Colon (tissue), 2 donors: ENCODE results near the gene CD2BP2.
"Not testable (repeated sequence)": the region's sequence is repeated elsewhere in the genome, so short reads cannot be mapped to it uniquely, and the experiment has no call there.

Source experiments
- FAIRE-seq: peaks from 2 replicates; lab custom pipeline; 2012; peaks lifted over from hg19 to GRCh38; lab: Jason Lieb, UNC
- donor health status: control.
- donor health status: control.

Gene CD2BP2

DNA sequence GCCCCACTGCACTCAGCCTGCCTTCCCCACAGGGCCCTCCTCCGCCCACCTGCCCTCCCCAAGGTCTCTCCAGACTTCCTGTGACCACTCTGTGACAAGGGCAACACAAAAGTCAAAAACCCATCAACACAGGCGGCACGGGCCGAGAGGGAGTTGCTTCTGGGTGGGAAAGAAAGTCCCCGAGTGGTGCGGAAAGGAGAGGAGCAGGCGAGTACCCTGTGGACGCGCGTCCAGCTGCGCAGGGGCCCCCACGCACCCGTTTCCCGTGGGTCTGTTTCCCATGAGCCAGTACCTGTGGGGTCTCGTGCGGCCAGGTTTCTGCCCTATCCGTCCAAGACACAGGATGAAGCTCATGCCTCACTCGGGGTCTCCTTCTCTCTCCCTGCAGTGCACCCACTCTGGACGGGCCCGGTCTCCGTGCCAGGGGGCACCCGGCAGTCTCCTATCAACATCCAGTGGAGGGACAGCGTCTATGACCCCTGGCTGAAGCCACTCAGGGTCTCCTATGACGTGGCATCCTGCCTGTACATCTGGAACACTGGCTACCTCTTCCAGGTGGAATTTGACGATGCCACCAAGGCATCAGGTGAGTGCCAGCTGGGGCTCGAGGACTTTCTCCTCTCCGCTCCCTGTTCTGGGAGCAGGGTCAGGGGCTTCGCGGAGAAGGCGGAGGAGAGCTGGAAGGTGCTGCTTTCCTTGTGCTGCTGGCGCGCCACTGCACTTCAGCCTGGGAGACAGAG is 12.2 kb downstream of the CD2BP2 start:
- no peak for FAIRE-seq

DNA sequence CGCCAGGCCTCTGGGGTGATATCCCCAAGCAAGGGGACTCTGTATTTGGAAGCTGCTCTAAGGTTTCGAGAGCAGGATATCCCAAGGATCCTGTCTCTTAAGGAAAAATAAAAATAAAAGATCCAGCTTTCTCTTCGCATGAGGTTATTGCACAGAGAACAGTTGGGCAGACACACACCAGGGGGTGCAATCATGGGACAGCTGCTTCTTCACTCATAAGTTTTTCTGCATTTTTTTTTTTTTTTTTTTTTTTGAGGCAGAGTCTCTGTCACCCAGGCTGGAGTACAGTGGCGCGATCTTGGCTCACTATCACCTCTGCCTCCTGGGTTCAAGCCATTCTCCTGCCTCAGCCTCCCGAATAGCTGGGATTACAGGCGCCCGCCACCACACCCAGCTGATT is 13.1 kb downstream of the CD2BP2 start:
- FAIRE-seq = not testable (repeated sequence)

DNA sequence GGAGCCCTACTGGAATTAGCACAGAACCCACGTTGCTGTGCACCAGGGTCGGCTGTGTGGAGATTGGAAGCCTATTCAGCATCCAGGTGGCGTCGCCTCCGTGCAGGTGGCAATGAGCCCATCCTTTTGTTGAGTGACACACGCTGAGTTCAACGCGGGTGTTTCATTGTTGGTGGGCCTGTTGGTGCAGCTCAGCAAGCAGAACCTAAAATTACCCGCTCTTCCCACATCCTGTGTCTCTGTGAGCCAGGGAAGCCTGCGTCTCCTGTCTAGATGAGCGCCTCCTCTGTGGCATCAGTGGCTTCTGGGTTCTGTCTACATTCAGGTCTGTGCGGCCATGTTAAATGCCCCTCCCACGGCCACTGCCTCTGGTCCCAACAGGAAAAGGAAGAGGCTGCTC is 14.5 kb downstream of the CD2BP2 start:
- no peak for FAIRE-seq

DNA sequence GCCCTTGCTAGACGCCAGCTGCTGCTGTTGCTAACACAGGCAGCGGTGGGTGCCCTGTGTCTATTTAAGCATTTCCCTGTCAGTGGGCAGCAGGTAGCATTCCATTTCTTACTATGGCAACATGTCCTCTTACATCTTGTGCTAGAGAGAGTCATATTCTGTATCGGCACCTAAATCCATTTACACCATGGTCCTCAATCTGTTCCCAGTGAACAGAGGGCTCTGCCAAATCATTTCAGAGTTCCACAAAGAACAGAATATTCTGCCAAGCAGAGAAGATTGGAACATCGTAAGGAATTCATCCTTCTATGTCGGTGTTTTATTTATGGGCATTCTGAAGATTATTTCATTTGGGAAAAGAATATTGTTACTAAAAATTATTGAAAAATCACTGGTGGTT is 16.4 kb downstream of the CD2BP2 start:
- FAIRE-seq = not testable (repeated sequence)

DNA sequence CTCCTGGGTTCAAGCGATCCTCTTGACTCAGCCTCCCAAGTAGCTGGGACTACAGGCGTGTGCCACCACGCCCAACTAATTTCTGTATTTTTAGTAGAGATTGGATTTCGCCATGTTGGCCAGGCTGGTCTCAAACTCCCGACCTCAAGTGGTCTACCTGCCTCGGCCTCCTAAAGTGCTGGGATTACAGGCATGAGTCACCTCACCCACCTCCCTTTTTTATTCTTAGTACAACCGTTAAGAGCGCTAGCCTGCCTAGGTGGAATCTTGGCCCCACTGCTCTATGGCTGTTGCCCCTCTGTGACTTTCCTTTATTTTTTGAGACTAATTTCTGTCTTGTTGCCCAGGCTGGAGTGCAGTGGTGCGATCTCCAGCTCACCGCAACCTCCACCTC is 17.1 kb downstream of the CD2BP2 start:
- not testable (repeated sequence) for FAIRE-seq

DNA sequence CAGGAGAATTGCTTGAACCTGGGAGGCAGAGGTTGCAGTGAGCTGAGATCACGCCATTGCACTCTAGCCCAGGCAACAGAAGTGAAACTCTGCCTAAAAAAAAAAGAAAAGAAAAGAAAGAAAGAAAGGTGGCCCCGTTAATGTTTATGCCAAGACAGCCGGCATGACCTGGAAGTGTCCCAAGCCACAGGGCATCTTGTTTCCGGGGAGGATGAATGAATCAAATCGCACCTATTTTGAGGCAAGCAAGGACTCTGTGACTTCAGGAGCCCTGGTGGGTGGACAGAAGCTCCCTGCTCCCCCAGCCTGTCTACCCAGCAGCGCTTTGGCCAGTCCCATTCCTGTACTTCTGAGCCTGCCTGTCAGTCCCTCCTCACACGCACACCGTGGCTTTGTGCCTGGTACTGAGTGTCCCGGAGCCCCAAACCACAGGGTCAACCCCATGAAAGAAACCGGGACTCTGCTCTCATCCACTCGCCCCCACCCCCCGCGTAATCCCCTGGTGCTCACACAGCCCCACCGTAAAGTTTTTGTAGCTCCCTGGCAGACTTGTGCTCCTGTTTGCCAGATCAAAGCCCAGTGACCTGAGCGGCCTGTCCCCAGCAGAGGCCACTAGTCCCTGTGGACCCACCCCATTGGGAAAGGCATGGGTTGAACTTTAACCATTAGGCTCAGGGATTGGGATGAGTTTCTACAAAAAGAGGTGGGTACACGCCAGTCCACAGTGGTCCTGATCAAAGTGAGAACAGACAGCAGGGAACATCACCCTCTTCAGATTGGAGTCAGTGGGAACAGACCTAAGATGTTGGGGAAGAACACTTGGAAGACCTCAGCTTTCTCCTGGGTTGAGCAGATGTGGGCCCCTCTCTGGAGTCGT is 19.3 kb downstream of the CD2BP2 start:
- FAIRE-seq = no peak

DNA sequence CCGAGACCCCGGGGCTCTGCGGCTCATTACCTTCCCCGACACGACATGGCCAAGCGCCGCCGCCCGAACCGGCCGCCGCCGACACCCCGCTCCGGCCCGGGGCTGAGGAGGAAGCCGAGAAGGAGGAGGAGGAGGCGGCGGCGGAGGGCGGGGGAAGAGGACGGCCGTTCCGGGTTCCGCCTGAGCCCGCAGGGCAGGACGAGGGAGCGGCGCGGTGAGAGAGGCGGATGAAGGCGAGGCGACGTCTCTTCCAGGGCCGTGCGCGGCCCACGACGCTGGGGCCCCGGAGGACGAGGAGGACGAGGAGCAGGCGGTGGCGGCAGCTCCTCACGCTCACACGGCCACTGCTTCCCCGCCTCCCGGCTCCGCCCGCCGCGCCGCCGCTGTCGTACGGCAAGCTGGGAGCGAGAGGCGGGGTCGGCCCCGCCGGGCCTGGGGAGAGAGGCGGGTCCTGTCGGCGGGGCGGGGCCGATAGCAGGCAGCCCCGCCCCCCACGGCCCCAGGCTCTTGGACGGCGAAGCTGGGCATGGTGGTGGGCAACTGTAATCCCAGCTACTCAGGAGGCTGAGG is 20.0 kb downstream of the CD2BP2 start:
- FAIRE-seq = not testable (repeated sequence)

DNA sequence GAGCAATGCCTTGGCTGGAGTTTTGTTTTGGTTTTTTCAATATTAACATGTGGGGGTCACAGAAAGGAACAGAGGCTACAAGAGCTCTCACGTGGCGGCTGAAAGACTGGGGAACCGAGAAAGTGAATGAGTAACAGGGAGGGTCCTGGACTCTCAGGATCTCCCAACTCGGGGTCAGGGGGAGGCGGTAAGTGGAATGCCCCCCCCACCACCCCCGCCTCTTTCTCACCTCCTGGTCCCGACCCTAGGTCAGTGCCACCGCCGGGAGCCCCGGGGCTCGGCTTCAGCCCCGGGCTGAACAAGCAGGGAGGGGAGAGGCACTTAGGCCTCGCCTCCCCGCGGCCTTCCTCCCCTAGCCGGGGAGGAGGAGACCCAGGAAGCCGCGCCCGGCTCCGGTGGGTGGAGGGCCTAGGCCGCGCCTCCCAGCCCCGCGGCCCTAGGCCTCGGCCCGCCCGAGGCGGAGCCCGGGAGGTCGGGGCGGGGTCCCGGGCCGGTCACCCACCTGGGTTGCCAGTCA is 20.6 kb downstream of the CD2BP2 start:
- not testable (repeated sequence) for FAIRE-seq

DNA sequence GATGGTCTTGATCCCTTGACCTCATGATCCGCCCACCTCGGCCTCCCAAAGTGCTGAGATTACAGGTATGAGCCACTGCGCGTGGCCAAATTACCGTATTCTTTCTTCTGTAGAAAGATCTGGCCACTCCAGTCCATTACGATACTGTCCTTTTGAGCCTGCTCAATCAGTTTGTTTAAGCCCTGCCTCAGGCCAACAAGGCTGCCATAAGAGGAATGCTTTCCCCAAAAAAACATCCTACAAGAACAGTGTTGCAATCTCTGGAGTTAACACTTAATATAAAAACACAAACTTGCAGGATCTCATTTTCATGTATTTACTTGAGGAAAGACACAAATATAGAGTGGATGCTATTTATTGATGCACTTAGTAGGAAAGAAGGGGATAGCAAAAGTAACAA is 30.9 kb downstream of the CD2BP2 start:
- FAIRE-seq = not testable (repeated sequence)

DNA sequence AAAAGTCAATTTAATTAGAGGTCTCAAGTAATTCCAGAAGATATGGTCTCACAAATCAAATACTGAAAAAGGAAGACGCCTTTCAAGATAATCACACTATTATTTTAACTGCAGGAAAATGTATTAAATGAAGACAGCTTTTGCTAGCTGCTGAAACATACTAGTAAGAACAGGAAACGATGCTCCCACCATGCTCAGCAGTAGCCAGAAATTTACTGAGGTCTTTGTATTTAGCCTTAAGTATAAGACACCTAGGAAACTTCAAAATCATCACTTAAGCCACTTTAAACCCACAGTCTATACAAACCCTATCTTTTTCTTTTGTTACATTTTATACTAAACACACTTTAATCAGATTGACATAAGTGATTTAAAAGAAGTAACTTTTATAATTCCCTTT is 36.5 kb downstream of the CD2BP2 start:
- FAIRE-seq = not testable (repeated sequence)

DNA sequence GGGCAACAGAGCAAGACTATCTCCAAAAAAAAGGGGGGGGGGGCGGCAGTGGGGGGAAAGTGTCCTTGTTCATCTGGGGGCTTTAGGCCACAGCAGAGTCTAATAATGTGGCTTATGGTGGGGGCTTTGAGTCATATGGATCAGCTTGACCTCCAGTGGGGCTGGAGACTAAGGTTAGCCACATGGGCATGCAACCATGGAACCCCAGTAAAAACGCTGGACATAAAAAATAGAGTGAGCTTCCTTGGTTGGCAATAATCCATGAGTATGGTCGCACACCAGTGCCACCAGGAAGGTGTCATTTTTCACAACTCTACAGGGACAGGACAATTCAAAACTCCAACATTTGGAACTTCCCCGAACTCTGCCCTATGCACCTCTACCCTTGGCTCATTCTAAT is 44.2 kb downstream of the CD2BP2 start:
- not testable (repeated sequence) for FAIRE-seq

DNA sequence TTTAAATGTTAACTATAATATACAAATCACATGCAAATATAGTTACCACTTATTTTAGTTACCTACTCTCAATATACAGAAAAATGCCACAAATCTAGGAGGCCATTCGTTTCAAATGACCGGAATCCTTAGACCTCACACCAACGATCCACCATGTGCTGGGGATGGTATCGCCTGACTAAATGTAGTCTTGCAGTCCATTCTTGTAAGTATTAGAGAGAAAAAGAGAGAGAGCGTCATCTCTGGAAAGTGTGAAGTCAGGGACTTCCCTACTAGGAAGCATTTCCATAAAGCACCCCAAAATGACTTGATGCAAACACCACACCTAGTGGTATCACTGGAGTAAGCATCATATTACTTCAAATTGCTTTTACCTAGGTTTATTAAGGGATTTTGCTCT is 45.9 kb downstream of the CD2BP2 start:
- FAIRE-seq = not testable (repeated sequence)
